Measurements from ENCODE around the gene RFX8. TPM values are rescaled to one million over a fixed set of nuclear protein-coding genes. Genes with fewer than 3 reads are reported as not detected.

Gene RFX8
- total and polyA plus RNA-seq, 2 of the 4 experiments (the other 2 are of a cell fraction) = 2.9 to 5.3 TPM

DNA sequence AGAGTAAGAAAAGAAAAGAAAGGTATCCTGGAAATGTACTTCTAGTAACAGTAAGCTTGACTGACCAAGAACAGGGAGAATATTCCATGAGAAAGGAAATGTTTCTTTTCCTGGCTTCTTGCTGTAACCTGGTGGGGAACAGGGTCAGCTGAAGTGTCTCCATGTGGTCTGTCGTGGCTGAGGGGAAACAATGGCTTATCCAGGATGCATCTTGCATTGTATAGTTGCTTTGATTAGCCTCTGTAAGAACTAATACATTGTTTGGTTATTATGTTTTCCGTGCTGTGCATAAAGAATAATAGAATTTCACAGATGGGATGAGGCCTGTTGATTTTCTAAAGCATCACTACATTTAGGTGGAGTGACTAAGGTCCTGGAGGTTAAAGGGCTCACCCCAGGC lies 92.5 kb downstream of the RFX8 start:
- H3K18ac ChIP-seq (ENCODE audit: low read depth, low read length) = no peak overlapping the region
- CTCF ChIA-PET = no interaction called here
- DNase-seq (no peak), ATAC-seq (ENCODE audit: low read depth) (no peak)
- H4K20me1 ChIP-seq (ENCODE audit: insufficient read depth, low read length) = no peaks in the 10 kb centered on the region
- H3K9me1 ChIP-seq (ENCODE audit: insufficient read depth, low read length) = no peaks in the 10 kb centered on the region
- H3K9me3 ChIP-seq (ENCODE audit: control insufficient read depth, insufficient read depth, low read length) = no peaks in the 10 kb centered on the region
- no peak overlapping the region for H3K4me2 ChIP-seq (ENCODE audit: low read depth, low read length)
- no peak overlapping the region for H2BK20ac ChIP-seq (ENCODE audit: low read depth, low read length)
- POLR2A ChIA-PET (ENCODE audit: unreplicated experiment) = no interaction called here
- H3K4me1 ChIP-seq (ENCODE audit: control insufficient read depth, insufficient read depth, low read length) = peaks cover 3% of the 10 kb centered on the region; the same call in 1 of the 2 replicates
- no peak overlapping the region for H3K4me3 ChIP-seq (ENCODE audit: insufficient read depth, low read depth, low read length)
- H3K9ac ChIP-seq (ENCODE audit: low read depth, low read length) = no peak overlapping the region
- H4K8ac ChIP-seq (ENCODE audit: low read depth in 2 of 2, low read length in 2 of 2) = no peak overlapping the region
- dilution Hi-C loops (cut with HindIII; ENCODE audit: low sequenced_read_pairs, unreplicated experiment) (no loop called here), in situ Hi-C loops (cut with MboI; ENCODE audit: low sequenced_read_pairs) (no loop called here), intact Hi-C loops (cut with micrococcal nuclease) (no loop called here)
- no peak overlapping the region for H3K23ac ChIP-seq (ENCODE audit: low read depth, low read length)
- H3K36me3 ChIP-seq (ENCODE audit: control insufficient read depth, insufficient read depth, low read length) = no peaks in the 10 kb centered on the region
- no peak overlapping the region for H3K56ac ChIP-seq (ENCODE audit: extremely low read depth, insufficient read depth, low read length)
- H3K14ac ChIP-seq (replicated peaks; ENCODE audit: low read depth, low read length) = no peak overlapping the region
- no peak overlapping the region for H3K4ac ChIP-seq (ENCODE audit: low read depth, low read length)
- no TSS peak for BruUV-seq (replicated peaks)
- no peaks in the 10 kb centered on the region for H3K79me1 ChIP-seq (ENCODE audit: low read depth in 1 of 2, low read length in 2 of 2)
- H2AFZ ChIP-seq (replicated peaks; ENCODE audit: low read length, poor library complexity) = no peak overlapping the region
- H4K5ac ChIP-seq (ENCODE audit: low read depth, low read length) = no peak overlapping the region
- WGBS, 2 experiments (ENCODE audit: extremely low coverage in 2 of 2, insufficient read length in 1 of 2) = no CpG with 5 or more reads among the region's 2 CpGs
- peaks cover 34% of the 10 kb centered on the region for H3K27me3 ChIP-seq (ENCODE audit: control insufficient read depth, insufficient read depth, low read length)
- no peak overlapping the region for H2AK9ac ChIP-seq (replicated peaks; ENCODE audit: low read depth, low read length, poor library complexity)
- H2BK120ac ChIP-seq (ENCODE audit: low read depth, low read length) = no peak overlapping the region
- no peak overlapping the region for H2BK5ac ChIP-seq (ENCODE audit: low read depth, low read length, poor library complexity, severe bottlenecking)
- H2BK15ac ChIP-seq (ENCODE audit: low read depth, low read length) = no peak overlapping the region
- H4K91ac ChIP-seq (ENCODE audit: insufficient read depth, low read depth, low read length) = no peak overlapping the region
- TF ChIP-seq RCOR1 (IDR thresholded peaks at IDR 0.05; ENCODE audit: insufficient replicate concordance, low read length) (no peak), POLR2A (IDR thresholded peaks at IDR 0.05; ENCODE audit: low read depth, low read length) (no peak), MXI1 (IDR thresholded peaks at IDR 0.05; ENCODE audit: borderline replicate concordance, low read depth, low read length) (no peak), MAZ (IDR thresholded peaks at IDR 0.05; ENCODE audit: borderline replicate concordance, low read depth, low read length) (no peak), MAFK (IDR thresholded peaks at IDR 0.05; ENCODE audit: low read depth, low read length) (no peak), RFX5 (IDR thresholded peaks at IDR 0.05; ENCODE audit: low read depth, low read length) (no peak), NFE2L2 (IDR thresholded peaks at IDR 0.05; ENCODE audit: low read depth, low read length) (no peak), SMC3 (IDR thresholded peaks at IDR 0.05; ENCODE audit: low read depth, low read length) (no peak), CHD1 (IDR thresholded peaks at IDR 0.05; ENCODE audit: low read depth, low read length) (no peak), RAD21 (IDR thresholded peaks at IDR 0.05; ENCODE audit: low read length) (no peak), CEBPB (IDR thresholded peaks at IDR 0.05; ENCODE audit: low read depth, low read length) (no peak), BHLHE40 (IDR thresholded peaks at IDR 0.05; ENCODE audit: low read depth, low read length) (no peak), FOS (IDR thresholded peaks at IDR 0.05; ENCODE audit: low read depth, low read length) (no peak)
- TF ChIP-seq, protein P1, sequence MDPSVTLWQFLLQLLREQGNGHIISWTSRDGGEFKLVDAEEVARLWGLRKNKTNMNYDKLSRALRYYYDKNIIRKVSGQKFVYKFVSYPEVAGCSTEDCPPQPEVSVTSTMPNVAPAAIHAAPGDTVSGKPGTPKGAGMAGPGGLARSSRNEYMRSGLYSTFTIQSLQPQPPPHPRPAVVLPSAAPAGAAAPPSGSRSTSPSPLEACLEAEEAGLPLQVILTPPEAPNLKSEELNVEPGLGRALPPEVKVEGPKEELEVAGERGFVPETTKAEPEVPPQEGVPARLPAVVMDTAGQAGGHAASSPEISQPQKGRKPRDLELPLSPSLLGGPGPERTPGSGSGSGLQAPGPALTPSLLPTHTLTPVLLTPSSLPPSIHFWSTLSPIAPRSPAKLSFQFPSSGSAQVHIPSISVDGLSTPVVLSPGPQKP (IDR thresholded peaks at IDR 0.05; ENCODE audit: borderline replicate concordance, low read depth, low read length) = no peak
- TF ChIP-seq, protein P2, sequence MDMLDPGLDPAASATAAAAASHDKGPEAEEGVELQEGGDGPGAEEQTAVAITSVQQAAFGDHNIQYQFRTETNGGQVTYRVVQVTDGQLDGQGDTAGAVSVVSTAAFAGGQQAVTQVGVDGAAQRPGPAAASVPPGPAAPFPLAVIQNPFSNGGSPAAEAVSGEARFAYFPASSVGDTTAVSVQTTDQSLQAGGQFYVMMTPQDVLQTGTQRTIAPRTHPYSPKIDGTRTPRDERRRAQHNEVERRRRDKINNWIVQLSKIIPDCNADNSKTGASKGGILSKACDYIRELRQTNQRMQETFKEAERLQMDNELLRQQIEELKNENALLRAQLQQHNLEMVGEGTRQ (IDR thresholded peaks at IDR 0.05; ENCODE audit: low read depth, low read length) = no peak
- TF ChIP-seq, protein P3, sequence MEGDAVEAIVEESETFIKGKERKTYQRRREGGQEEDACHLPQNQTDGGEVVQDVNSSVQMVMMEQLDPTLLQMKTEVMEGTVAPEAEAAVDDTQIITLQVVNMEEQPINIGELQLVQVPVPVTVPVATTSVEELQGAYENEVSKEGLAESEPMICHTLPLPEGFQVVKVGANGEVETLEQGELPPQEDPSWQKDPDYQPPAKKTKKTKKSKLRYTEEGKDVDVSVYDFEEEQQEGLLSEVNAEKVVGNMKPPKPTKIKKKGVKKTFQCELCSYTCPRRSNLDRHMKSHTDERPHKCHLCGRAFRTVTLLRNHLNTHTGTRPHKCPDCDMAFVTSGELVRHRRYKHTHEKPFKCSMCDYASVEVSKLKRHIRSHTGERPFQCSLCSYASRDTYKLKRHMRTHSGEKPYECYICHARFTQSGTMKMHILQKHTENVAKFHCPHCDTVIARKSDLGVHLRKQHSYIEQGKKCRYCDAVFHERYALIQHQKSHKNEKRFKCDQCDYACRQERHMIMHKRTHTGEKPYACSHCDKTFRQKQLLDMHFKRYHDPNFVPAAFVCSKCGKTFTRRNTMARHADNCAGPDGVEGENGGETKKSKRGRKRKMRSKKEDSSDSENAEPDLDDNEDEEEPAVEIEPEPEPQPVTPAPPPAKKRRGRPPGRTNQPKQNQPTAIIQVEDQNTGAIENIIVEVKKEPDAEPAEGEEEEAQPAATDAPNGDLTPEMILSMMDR (conservative IDR thresholded peaks at IDR 0.05; ENCODE audit: low read depth, low read length) = no peak
- no peak overlapping the region for H2AK5ac ChIP-seq (ENCODE audit: low read depth, low read length)
- no peak overlapping the region for H3K27ac ChIP-seq (ENCODE audit: insufficient read depth, low read length)

Data from IMR-90 (cell line).